ENCODE data around the gene GGCT. TPM values are rescaled to one million over a fixed set of nuclear protein-coding genes. Genes with fewer than 3 reads are reported as not detected.

GGCT gene
- total RNA-seq, 1 experiment from 2014 or later = 67.6 TPM

GRCh38 chr7:30452280-30452930 lies 52.2 kb downstream of the GGCT start:
- POLR2A ChIA-PET (ENCODE audit: unreplicated experiment) = no interaction called here
- no TSS peak for BruUV-seq (replicated peaks)

GRCh38 chr7:30451539-30452279 lies 52.9 kb downstream of the GGCT start:
- TF ChIP-seq CTCF (conservative IDR thresholded peaks at IDR 0.05; ENCODE audit: low read depth, low read length) (no peak), EZH2 (IDR thresholded peaks at IDR 0.05; ENCODE audit: low read length, unreplicated experiment) (no peak), EZH2phosphoT487 (IDR thresholded peaks at IDR 0.05; ENCODE audit: borderline replicate concordance, low read length) (no peak)
- POLR2A ChIA-PET (ENCODE audit: unreplicated experiment) = no interaction called here

More at GRCh38 chr7:30452280-30452930, 52.2 kb downstream of the GGCT start:
- H3K27ac ChIP-seq (ENCODE audit: low read length) = no peak overlapping the region
- no peaks in the 10 kb centered on the region for H3K27me3 ChIP-seq (ENCODE audit: low read length)
- no peaks in the 10 kb centered on the region for H4K20me1 ChIP-seq (ENCODE audit: low read length)
- no peaks in the 10 kb centered on the region for H3K36me3 ChIP-seq (ENCODE audit: low read depth, low read length)
- no peaks in the 10 kb centered on the region for H3K4me1 ChIP-seq (ENCODE audit: insufficient read depth, low read length)
- TF ChIP-seq EZH2 (IDR thresholded peaks at IDR 0.05; ENCODE audit: low read length, unreplicated experiment) (no peak), EZH2phosphoT487 (IDR thresholded peaks at IDR 0.05; ENCODE audit: borderline replicate concordance, low read length) (no peak), CTCF (conservative IDR thresholded peaks at IDR 0.05; ENCODE audit: low read depth, low read length) (no peak)
- no peak for ATAC-seq
- no peaks in the 10 kb centered on the region for H3K9me3 ChIP-seq (ENCODE audit: low read length)
- no peaks in the 10 kb centered on the region for H3K9me2 ChIP-seq (replicated peaks; ENCODE audit: low read length)
- H2AFZ ChIP-seq (ENCODE audit: low read length) = no peak overlapping the region
- no peak for DNase-seq
- no peak overlapping the region for H3K4me3 ChIP-seq (ENCODE audit: low read length)
- no peak overlapping the region for H3K4me2 ChIP-seq (ENCODE audit: low read length)
- no peak overlapping the region for H3K9ac ChIP-seq (ENCODE audit: low read length)
- intact Hi-C loops (cut with micrococcal nuclease) = no loop called here
- H3K79me2 ChIP-seq (ENCODE audit: low read length) = no peaks in the 10 kb centered on the region
- H3F3A ChIP-seq (ENCODE audit: low read length, unreplicated experiment) = no peaks in the 10 kb centered on the region
- CTCF ChIA-PET = no interaction called here

GRCh38 chr7:30450983-30451497 lies 53.6 kb downstream of the GGCT start:
- Histone ChIP-seq H3K9me2 (replicated peaks; ENCODE audit: low read length) (no peaks in the 10 kb centered on the region), H3K79me2 (ENCODE audit: low read length) (no peaks in the 10 kb centered on the region), H3F3A (ENCODE audit: low read length, unreplicated experiment) (no peaks in the 10 kb centered on the region), H3K4me3 (ENCODE audit: low read length) (no peak overlapping the region), H3K27ac (ENCODE audit: low read length) (no peak overlapping the region), H3K4me1 (ENCODE audit: insufficient read depth, low read length) (no peaks in the 10 kb centered on the region), H3K4me2 (ENCODE audit: low read length) (no peak overlapping the region), H3K9ac (ENCODE audit: low read length) (no peak overlapping the region), H3K9me3 (ENCODE audit: low read length) (no peaks in the 10 kb centered on the region), H4K20me1 (ENCODE audit: low read length) (no peaks in the 10 kb centered on the region), H2AFZ (ENCODE audit: low read length) (no peak overlapping the region), H3K36me3 (ENCODE audit: low read depth, low read length) (no peaks in the 10 kb centered on the region; the same call in 1 of the 2 replicates), H3K27me3 (ENCODE audit: low read length) (no peaks in the 10 kb centered on the region)
- BruUV-seq (replicated peaks) = no TSS peak
- ChIA-PET POLR2A (ENCODE audit: unreplicated experiment) (no interaction called here), CTCF (no interaction called here)
- TF ChIP-seq EZH2phosphoT487 (IDR thresholded peaks at IDR 0.05; ENCODE audit: borderline replicate concordance, low read length) = no peak
- TF ChIP-seq EZH2 (IDR thresholded peaks at IDR 0.05; ENCODE audit: low read length, unreplicated experiment) = no peak
- TF ChIP-seq CTCF (conservative IDR thresholded peaks at IDR 0.05; ENCODE audit: low read depth, low read length) = no peak
- intact Hi-C loops (cut with micrococcal nuclease) = no loop called here
- ATAC-seq = no peak
- no peak for DNase-seq

More at GRCh38 chr7:30451539-30452279, 52.9 kb downstream of the GGCT start:
- intact Hi-C loops (cut with micrococcal nuclease) = no loop called here
- H3K4me3 ChIP-seq (ENCODE audit: low read length) = no peak overlapping the region
- ATAC-seq (no peak), DNase-seq (no peak)
- no peaks in the 10 kb centered on the region for H4K20me1 ChIP-seq (ENCODE audit: low read length)
- H3K36me3 ChIP-seq (ENCODE audit: low read depth, low read length) = no peaks in the 10 kb centered on the region; the same call in 1 of the 2 replicates
- no peaks in the 10 kb centered on the region for H3K79me2 ChIP-seq (ENCODE audit: low read length)
- BruUV-seq (replicated peaks) = no TSS peak
- no peaks in the 10 kb centered on the region for H3K9me3 ChIP-seq (ENCODE audit: low read length)
- H3K27ac ChIP-seq (ENCODE audit: low read length) = no peak overlapping the region
- H3K27me3 ChIP-seq (ENCODE audit: low read length) = no peaks in the 10 kb centered on the region
- H3K9ac ChIP-seq (ENCODE audit: low read length) = no peak overlapping the region
- no peaks in the 10 kb centered on the region for H3K4me1 ChIP-seq (ENCODE audit: insufficient read depth, low read length)
- no peak overlapping the region for H3K4me2 ChIP-seq (ENCODE audit: low read length)
- no peaks in the 10 kb centered on the region for H3F3A ChIP-seq (ENCODE audit: low read length, unreplicated experiment)
- CTCF ChIA-PET = no interaction called here
- H2AFZ ChIP-seq (ENCODE audit: low read length) = no peak overlapping the region
- no peaks in the 10 kb centered on the region for H3K9me2 ChIP-seq (replicated peaks; ENCODE audit: low read length)
